Effector CD4-positive, alpha-beta T cell (primary cell): Measurements from ENCODE around the gene MARCHF9.

Experiments
- DNase-seq: peaks from one replicate; pipeline ENCODE4 v3.0.0-alpha.2; 2020

The MARCHF9 gene

DNA sequence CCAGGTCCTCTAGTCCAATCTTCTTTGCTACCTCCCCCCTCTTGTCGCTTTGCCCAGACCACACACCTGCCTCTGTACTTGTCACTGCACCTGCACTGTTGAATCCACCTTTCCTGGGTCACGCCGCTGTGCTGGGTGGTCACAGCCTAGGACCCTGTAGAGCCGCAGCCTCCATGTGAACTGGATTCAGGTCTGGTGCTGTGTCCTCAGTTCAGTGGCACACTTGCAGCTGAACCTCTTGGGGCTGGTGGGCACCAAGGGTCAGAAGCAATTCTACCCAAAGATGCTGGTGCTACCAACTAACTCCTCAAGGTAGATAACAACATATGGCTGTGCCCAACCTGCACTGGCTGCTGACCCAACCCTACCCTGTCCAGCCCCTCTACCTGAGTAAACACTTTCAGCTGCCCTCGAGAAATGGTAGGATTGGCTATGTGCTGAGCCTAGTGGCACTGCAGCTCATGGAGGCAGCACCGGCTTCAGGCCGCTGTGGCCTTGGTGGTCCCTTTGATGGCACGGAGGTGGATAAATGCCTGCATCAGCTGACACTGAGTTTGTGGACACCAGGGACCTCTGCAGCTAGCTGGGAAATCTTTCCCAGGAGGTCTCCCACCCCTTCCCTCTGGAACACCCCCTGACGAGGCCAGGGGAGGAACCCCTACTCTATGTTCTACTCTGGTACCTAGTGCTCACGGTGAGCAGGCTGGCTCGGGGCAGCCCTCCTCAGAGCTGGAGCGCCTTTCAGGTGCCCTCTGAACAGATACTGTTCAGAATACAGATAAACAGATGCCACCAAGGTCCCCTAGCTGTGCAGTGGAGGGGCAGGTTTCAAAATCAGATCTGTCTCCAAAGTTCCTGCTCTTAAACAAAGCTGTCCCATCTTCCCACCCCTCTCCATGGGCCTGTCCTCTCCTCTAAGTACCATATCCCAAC lies 30.6 kb upstream of the MARCHF9 start:
- DNase-seq, result no peak

DNA sequence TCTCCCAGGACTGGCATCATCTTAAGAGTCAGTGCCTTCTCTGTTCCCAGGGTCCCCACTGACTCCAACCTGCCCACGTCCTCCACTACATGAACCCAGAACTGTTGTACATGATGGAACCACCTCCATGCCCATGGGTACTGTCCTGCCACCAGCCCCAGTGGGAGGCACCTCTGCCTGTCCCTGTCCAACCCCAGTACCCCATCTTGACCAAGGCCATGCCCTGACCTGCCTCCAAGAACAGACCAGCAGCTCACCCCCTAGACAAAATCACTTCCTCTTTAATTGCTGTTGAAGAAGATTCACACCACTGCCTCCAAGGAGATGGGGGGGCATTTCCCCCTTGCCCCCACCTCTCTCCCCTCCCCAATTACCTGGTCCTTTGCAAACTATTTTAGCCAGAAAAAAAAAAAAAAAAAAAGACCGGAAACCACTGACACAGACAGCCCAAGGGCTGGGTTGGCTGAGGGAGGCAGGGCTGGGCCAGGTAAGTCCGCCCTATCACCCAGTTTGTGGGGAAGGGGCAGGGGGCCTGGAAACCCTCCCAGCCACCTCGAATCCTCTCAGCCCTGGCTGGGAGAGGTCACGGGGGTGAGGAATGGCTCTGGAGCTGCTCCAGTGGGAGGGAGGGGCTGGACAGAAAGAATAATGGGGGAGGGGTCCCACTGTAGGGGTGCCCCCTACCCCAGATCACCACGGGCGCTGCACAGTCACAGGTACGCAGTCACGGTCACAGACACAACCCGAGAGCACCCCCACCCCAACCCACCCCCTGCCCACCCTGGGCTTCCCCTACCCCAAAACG lies 29.8 kb upstream of the MARCHF9 start:
- no peak for DNase-seq

DNA sequence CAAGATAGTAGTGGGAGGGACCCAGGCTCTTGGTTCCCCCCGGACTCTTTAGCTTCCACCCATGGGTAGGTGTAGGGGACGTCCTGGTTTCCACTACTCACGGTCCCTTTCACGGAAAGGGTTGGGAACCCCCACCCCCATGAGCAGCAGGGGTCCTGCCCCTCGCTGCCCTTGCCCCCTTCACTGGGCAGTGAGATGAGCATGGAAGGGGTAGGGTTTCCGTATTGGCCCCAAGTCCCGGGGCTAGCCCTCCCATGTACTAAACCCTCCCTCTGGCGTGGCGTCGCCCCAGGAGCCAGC lies 29.1 kb upstream of the MARCHF9 start:
- DNase-seq, result no peak

DNA sequence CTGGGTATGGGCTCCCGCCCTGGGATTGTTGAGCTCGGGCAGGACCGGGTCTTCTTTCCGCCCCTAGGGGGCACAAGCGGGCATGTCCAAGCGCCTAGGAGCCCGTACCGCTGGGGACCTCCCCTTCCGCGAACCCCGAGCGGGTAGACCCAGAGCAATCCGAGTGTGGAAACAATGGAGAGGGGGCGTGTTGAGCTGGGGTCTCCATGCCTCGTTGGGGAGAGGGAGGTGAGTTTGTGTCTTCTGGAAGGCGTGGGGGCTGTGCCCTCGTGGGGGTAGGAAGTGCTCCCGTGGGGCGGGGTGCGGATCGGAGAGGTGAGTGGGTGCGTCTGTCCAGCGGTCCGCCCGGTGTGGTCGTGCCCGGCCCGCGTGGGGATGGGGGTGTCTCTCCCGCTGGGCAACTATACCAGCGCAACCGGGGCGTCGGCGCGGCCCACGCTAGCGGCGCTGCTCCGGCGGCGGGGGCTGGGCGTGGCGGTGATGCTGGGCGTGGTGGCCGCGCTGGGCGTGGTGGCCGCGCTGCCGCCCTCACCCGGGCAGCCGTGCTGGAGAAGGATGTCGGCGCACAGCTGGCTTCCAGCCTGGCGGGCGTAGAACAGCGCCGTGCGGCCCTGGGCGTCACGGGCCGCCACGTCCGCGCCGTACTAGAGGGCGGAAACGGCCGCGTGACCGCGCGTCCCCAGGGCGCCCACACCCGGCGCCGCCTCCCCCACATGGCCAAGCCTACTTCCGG lies 28.6 kb upstream of the MARCHF9 start:
- DNase-seq, result no peak

DNA sequence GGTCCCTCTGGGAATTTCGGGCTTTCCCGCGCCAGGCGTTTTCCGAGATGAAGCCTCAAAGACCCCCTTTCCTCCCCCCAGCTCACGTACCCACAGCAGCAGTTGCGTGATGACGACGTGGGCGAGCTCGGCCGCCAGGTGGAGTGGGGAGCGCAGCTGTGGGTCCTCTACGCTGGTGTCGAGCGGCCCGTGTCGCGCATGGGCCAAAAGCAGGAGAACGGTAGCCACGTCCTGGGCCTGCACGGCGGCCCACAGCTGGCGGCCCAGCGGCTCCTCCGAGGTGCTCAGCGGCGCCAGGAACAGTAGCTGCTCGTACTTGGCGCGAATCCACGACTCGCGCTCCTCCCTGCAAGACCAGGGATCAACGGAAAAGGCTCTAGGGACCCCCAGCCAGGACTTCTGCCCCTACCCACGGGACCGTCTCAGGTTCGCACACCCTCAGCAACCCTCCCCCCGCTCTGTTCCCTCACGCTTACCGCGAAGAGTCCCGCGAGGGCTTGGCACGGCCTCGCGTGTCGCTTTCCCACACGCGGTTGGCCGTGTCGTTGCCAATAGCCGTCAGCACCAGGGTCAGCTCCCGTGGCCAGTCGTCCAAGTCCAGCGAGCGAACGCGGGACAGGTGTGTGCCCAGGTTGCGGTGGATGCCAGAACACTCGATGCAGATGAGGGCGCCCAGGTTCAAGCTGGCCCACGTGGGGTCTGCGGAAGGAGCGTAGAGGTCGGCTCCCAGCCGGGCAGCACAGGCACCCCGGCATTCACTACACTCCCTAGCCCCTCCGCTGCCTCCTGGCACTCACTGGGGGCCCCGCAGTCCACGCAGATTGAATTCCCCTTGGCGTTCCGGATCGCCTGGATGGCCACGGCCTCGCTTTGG lies 27.8 kb upstream of the MARCHF9 start:
- DNase-seq, result no peak

DNA sequence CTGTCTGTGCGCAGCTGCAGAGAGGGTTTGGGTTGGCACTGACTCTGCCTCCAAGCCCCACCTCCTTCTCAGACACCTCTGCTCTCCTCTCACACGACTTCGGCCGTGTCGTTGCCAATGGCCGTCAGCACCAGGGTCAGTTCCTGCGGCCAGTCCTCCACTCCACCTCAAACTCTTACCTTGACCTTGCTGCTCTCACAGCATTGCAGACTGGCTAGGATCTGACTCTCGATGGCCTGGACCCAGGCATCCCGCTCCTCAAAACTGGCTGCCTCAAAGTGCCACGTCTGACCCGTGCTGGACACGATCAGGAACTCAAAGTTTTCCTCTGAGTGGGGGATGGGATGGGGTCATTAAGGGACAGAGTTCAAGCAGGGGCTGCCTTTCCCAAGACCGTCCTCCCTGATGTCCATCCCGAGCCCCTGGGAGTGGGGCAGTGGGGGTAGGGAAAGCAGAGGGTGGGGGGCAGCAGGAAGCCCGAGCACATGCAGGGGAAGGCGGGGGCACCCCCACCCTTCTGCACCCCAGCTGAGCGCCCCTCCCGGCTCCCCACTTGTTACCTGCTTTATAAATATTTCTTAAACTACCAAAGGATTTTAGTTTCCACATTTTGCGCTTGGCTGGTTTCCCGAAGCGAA lies 27.0 kb upstream of the MARCHF9 start:
- DNase-seq, result no peak

DNA sequence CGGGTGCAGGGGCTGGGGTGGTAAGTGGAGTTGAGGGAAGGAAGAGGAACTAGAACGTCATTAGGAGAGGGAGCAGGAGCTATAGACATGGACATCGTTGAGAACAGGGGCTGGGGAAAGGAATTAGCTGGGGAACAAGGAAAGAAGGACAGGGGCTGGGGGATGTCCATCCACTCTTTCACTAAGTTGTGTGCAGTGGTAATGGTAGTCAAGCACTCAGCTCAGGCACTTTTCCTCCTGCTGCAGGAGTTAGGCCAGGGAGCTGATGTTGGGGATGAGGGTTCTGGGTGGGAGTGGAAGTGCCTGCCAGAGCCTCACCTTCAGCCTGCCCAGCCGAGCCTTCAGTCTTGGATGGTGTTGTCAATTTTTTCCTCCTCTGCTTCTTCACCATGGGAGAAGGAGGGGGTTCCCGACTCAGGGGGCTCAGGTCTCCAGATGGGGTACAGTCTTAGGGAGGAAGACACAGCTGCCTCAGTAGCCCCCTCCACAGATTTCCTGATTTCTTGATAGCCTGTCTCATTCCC lies 25.5 kb upstream of the MARCHF9 start:
- no peak for DNase-seq

DNA sequence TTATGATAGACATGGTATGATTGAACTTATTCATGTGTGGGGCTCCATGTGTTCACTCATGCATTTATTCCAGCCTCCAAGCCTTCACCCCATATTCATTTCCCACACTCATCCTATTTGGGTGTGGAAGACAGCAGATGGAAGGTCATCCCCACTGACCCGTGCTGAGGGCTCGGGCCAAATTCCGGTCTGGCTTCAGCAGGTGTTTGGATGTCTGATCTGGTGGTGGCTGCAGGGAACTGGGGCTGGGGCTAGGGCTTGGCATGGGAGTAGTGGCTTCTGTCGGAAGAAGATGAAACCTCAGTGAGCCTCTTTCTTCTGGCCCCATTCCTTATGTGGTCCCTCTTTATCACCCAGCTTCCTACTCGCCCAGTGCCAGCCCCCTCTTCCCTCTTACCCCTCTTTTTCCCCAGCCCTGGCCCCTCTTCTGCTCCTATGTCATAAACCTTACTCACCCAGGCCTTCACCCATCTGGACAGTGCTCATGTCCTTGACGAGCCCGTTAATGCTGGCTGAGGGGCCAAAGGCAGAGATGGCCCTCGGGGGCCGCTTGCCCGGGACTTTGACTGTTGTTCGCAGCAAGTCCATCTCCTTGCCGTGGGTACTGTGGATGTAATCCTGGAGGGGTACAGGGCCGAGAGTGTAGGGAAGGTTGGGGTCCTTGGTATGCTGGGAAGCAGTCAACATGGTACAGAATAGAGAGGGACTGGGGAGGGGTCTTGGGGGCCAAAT lies 24.4 kb upstream of the MARCHF9 start:
- DNase-seq, result no peak

DNA sequence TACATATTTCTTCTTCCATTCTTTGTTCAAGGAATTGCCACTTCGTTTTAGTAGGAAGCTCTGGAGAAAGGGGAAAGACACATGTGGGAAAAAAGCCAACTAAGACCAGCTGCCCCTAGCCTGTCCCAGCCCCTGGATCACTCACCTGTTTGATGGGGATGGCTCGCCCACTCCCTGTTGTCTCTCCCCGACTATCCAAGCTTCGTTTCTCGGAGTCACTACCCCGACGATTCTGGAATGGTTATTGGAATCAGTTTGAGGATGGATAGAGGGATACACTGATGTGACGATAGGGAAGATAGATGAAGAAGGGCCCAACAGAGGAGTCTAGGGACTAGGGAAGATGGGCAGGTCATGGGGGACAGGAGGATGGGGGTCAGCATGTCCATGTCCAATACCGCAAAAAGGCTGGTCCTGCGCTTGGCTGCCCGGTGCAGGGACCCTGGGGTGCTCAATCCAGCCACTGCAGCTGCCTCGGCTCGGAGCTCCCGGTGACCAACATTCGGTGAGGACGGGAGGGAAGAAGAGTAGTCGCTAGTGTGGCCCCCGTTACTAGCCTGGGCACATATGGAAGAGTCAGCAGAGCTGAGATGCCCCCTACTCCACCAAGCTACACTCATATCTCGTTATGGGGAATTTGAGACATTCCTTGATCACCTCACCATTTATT lies 23.4 kb upstream of the MARCHF9 start:
- no peak for DNase-seq

DNA sequence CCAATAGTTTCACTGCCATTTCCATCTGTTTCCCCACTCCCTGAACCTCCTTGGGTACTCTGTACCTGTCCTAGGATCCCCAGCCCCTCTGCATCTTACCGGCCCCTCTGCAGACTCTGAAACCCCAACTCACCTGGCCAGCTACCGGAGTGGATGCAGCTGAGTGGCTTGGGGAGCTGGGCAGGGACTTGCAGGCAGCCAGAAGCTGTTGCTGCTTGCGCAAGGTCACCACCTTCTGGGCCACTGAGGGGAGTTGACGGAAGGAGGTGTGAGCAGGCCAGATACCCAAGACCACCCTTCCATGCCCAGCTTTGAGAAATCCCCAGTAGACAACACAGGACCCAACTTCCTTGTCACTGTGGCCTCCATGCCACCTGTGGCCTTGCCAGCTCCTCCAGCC lies 22.6 kb upstream of the MARCHF9 start:
- DNase-seq, result no peak

DNA sequence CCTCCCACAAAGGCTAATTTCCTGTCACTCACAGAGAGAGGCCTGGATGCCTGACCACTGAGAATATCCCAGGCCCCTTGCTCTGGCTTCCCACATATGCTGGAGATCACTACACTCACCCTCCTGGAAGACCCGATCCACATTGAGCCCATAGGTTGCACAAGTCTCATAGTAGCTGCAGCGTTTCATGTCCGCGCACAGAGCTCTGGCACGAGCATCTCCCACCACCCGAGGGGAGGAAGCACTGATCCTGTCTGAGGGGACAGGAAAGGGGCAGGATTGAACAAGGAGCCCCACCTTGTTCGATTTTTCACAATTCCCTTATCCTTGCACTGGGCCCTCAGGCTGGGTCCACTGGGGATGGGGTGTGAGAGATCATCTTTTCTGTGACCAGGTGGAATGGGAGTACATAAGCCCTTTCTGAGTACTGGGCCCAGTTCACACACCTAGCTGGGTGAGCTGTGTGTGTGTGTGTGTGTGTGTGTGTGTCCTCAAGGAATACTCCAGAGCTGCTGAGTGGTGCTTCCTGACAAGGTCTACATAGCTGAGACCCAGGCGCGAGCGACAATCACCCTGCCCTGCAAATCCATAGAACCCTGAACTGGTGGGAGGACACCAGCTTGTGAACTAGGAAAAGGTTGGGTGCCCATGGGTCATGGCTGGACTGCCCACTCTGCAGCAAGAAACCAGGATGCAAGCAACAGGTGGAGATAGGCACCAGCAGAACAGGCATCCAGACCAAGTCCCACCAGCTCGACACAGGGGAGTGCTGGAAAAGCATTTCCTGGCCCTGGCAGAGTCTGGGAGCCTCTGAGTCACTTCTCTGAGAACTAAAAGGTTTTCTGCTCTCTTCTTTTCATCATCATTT lies 21.9 kb upstream of the MARCHF9 start:
- no peak for DNase-seq

DNA sequence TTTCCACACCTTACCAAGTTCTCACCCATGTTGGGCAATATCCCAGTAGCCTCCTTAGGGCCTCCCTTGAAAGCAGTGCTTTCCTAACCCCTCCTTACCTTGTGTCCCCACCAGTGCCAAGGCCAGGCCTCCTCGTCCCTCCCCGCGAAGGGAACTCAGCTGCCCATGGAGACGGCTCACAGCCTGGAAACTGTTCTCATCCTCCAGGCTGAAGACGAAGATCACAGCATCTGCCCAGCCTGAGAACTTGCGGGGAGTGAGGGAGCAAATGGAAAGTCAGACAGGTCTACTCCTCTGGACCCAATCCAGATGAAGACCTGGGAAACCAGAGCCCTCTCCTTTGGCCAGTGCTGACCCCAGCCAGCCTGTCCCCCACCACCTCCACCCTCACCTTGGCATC lies 21.0 kb upstream of the MARCHF9 start:
- no peak for DNase-seq

DNA sequence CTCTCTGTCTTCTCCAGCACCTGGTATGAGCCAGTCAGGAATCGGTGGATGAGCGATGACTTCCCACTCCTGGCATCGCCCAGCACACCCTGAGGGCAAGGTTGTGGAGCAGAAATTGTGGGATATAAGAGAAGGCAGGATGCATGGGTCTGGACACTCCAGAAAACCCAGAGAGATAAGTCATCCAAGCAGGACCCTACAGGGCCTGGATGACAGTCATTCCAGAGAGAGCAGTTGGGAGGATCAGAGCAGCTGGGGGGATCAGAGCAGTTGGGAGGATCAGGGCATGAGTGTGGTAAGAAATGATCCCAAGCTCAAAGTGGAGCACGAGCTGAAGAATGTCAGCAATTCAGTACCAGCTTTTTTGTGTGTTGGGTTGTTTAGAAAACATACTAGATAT lies 20.3 kb upstream of the MARCHF9 start:
- no peak for DNase-seq

DNA sequence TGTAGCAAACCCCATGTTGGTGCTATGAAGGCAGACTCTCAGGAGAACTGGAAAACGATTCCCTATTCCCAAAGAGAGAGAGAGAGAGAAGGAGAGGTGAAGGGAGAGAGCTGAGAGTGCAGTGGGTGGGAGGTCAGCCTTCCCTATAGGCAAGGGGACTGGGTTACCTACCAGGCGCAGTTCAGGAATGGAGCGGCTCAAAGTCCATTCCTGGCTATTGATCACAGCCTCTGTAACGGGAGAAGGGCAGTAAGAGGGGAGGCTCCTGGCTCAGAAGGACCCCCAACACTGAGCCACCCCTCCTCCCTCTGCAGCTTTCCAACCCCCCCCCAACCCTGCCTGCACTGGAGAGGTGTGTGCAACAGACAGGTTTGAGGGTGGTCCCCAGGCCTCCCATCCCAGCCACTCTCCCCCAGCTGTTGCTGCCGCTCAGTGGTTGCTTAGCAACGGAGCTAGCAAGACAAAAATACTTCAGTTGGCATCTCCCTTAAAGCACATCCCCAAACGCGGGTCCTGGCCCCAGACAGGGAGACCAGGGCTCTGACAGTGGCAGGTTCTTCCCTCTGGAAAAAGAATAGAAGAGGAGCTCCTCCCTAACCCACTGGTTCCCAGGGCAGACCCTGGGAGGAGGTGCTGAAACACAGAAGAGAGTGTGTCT lies 19.6 kb upstream of the MARCHF9 start:
- no peak for DNase-seq

DNA sequence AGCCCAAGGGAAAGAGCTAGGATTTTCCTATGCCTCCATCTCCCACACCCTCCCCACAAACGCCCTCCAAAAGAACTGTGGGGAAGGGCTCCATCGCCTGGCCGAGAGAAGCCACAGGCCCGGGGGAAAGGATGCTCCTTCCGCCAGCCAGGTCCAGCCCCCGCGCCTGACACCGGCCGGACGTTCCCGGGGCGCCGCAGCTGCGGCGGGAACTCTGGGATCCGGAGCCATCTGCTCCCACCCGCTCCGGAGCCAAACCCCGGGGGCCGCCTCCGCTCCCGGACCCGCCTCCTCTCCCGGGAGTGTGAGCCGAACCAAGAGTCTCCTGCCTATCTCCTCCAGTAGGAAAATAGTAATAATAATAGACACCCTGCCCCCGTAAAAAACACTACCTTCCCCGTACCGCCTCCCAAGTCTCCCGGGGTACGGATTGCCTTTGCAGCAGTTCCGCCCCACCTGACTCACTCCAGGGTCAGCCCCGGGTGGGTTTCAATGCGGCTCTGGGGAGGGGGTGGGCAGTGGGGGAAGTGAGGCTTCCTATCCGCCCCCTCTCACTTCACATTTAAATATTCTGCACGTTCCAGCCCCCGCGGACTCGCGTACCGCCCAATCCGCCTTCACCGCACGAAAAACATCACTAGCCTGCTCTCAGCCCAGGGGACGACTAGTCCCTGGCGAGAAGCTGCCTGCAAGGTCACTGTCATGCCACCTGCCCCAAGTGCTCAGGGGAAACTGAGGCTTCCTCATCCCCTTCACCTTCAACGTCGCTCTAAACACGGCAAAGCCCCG lies 18.8 kb upstream of the MARCHF9 start:
- no peak for DNase-seq

DNA sequence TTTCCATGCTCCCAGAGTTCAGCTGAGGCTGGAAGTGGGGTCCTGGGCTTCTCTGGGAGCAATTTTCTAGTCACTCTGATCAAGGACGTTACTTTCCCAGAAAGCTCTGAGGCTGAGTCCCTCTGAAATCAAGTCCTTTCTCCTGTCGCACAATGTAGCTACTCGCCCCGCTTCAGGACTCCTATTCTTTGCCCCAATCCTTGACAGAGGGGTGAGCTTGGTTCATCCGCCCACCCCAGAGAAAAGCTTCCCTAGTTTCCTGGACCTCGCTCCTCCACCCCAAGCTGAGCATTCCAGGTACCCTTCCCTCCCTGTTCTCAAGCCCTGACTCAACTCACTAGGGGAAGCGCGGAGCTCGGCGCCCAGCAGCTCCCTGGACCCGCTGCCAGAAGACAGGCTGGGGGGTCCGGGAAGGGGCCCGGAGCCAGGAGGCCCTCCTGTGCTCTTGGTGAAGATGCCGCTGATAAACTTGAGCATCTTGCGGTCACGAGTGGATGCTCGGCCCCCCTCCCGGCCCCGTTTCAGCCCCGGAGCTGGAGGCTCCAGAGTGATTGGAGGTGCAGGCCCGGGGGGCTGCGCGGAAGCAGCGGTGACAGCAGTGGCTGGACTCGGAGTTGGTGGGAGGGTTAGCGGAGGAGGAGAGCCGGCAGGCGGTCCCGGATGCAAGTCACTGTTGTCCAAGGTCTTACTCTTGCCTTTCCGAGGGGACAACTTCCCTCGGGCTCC lies 18.0 kb upstream of the MARCHF9 start:
- DNase-seq, result no peak
